ENCODE data around the gene FUNDC1. TPM values are rescaled to one million over a fixed set of nuclear protein-coding genes. Genes with fewer than 3 reads are reported as not detected.
A peak's percentile ranks its signal among the peaks of the same experiment; 100 is the strongest.

Gene FUNDC1
- total RNA-seq (10 to 100 TPM; 10.6 to 19.4 (median 14.4) TPM), polyA plus RNA-seq (10 to 100 TPM; 20.4 to 25.7 TPM)
- long read RNA-seq, donor 1, partial matches to known transcripts = 1 of 5 reads
- long read RNA-seq, donor 1, other reads (novel, unspliced or antisense) = 0 of 5 reads
- long read RNA-seq, donor 2, transcript FUNDC1-202 (4 exons, 1,069 nt) = minor isoform, 8 of 38 reads
- long read RNA-seq, donor 2, transcript FUNDC1-201 (5 exons, 1,196 nt) = major isoform, 30 of 38 reads
- long read RNA-seq, donor 2, partial matches to known transcripts = 0 of 38 reads
- long read RNA-seq, donor 2, other reads (novel, unspliced or antisense) = 0 of 38 reads
- long read RNA-seq, donor 3, partial matches to known transcripts = 0 of 5 reads
- long read RNA-seq, donor 3, other reads (novel, unspliced or antisense) = 1 of 5 reads

GRCh38 chrX:44542567-44543325 lies at the start of gene FUNDC1:
Gene FUNDC1, minus strand, starts transcription at chrX:44542859. Its CDS starts 27 bp downstream, at chrX:44542832.
- DNase-seq = peak; percentile 94 to 98 (median 97)
- intact Hi-C loops (cut with DNase I) = loop anchor here in 1 of 4 donors (5.0 to 10.0 kb wide), 2 partner anchors 330 to 588 kb away; partner anchors contain the start of gene KDM6A
- Histone ChIP-seq H3K36me3 (no peaks in the 10 kb centered on the region), H3K27me3 (no peaks in the 10 kb centered on the region), H3K4me1 (ENCODE audit: insufficient read depth) (peaks cover 6% of the 10 kb centered on the region), H3K9me3 (no peaks in the 10 kb centered on the region), H3K27ac (peak within 1 kb of the TSS in 1 of 2 donors; percentile 58), H3K4me3 (peak within 1 kb of the TSS; percentile 62)
- TF ChIP-seq POLR2A (IDR thresholded peaks at IDR 0.05) (no peak), CTCF (IDR thresholded peaks at IDR 0.05) (peak in 1 of 3 donors; percentile 22)
- 3 to 5% (median 3%) methylated on average over 35 of the region's 35 CpGs for WGBS, 3 donors

- no peak overlapping the region for H3K27ac ChIP-seq
- H3K27me3 ChIP-seq = no peaks in the 10 kb centered on the region
- no peak for DNase-seq
- intact Hi-C loops (cut with DNase I) = no loop called here
- 77 to 86% (median 84%) methylated on average over 3 of the region's 3 CpGs for WGBS, 3 donors
- TF ChIP-seq EP300 (IDR thresholded peaks at IDR 0.05) (no peak), POLR2A (IDR thresholded peaks at IDR 0.05) (no peak), CTCF (IDR thresholded peaks at IDR 0.05) (no peak)
- no peak overlapping the region for H3K4me3 ChIP-seq
- no peaks in the 10 kb centered on the region for H3K9me3 ChIP-seq
- no peaks in the 10 kb centered on the region for H3K36me3 ChIP-seq
- no peaks in the 10 kb centered on the region for H3K4me1 ChIP-seq (ENCODE audit: insufficient read depth)
Measured at GRCh38 chrX:44585866-44586265, 43.2 kb upstream of the FUNDC1 start.

- no peaks in the 10 kb centered on the region for H3K4me1 ChIP-seq (ENCODE audit: insufficient read depth)
- H3K36me3 ChIP-seq = no peaks in the 10 kb centered on the region
- intact Hi-C loops (cut with DNase I) = no loop called here
- TF ChIP-seq POLR2A (IDR thresholded peaks at IDR 0.05) (no peak), EP300 (IDR thresholded peaks at IDR 0.05) (no peak), CTCF (IDR thresholded peaks at IDR 0.05) (no peak)
- H3K27me3 ChIP-seq = no peaks in the 10 kb centered on the region
- no peak overlapping the region for H3K4me3 ChIP-seq
- DNase-seq = no peak
- H3K9me3 ChIP-seq = no peaks in the 10 kb centered on the region
- H3K27ac ChIP-seq = no peak overlapping the region
- 45 to 58% (median 49%) methylated on average over 3 of the region's 3 CpGs for WGBS, 3 donors
Measured at GRCh38 chrX:44580466-44580865, 37.8 kb upstream of the FUNDC1 start.

GRCh38 chrX:44572340-44572938 lies 29.8 kb upstream of the FUNDC1 start:
- no peaks in the 10 kb centered on the region for H3K4me1 ChIP-seq (ENCODE audit: insufficient read depth)
- WGBS, 3 donors = 76 to 89% (median 85%) methylated on average over 4 of the region's 4 CpGs
- no peaks in the 10 kb centered on the region for H3K27me3 ChIP-seq
- no peak overlapping the region for H3K4me3 ChIP-seq
- H3K36me3 ChIP-seq = no peaks in the 10 kb centered on the region
- no peak for TF ChIP-seq EP300 (IDR thresholded peaks at IDR 0.05)
- no peak for TF ChIP-seq POLR2A (IDR thresholded peaks at IDR 0.05)
- no peak for TF ChIP-seq CTCF (IDR thresholded peaks at IDR 0.05)
- no peaks in the 10 kb centered on the region for H3K9me3 ChIP-seq
- DNase-seq = no peak
- intact Hi-C loops (cut with DNase I) = no loop called here
- no peak overlapping the region for H3K27ac ChIP-seq
